GM18502 (cell line): ENCODE measurements around the gene NMNAT2.

Experiments used
- ATAC-seq: cut with Tn5 transposase; IDR thresholded peaks from one replicate; pipeline ENCODE4 v1.9.1; 2021; ENCODE audit warnings: mild to moderate bottlenecking; ENCODE audit not compliant: unreplicated experiment, poor library complexity

Gene NMNAT2

GRCh38 chr1:183368213-183369108 is 49.7 kb downstream of the NMNAT2 start:
- no peak for ATAC-seq

GRCh38 chr1:183366116-183366515 is 52.1 kb downstream of the NMNAT2 start:
- no peak for ATAC-seq

- ATAC-seq: no peak
These were observed 52.5 kb downstream of the NMNAT2 start for GRCh38 chr1:183365676-183366075.

- no peak for ATAC-seq
These were observed 53.1 kb downstream of the NMNAT2 start for GRCh38 chr1:183365093-183365492.

- no peak for ATAC-seq
These were observed 54.2 kb downstream of the NMNAT2 start for GRCh38 chr1:183363972-183364371.

GRCh38 chr1:183361081-183361480 is 57.1 kb downstream of the NMNAT2 start:
- ATAC-seq: no peak

- no peak for ATAC-seq
These were observed 57.7 kb downstream of the NMNAT2 start for GRCh38 chr1:183360473-183360872.

GRCh38 chr1:183356534-183357182 is 61.5 kb downstream of the NMNAT2 start:
- no peak for ATAC-seq

- ATAC-seq: no peak
These were observed 62.4 kb downstream of the NMNAT2 start for GRCh38 chr1:183355797-183356196.

GRCh38 chr1:183355181-183355580 is 63.0 kb downstream of the NMNAT2 start:
- no peak for ATAC-seq

GRCh38 chr1:183353597-183353996 is 64.6 kb downstream of the NMNAT2 start:
- no peak for ATAC-seq

- ATAC-seq: no peak
These were observed 68.9 kb downstream of the NMNAT2 start for GRCh38 chr1:183349201-183349711.

- no peak for ATAC-seq
These were observed 71.9 kb downstream of the NMNAT2 start for GRCh38 chr1:183346276-183346732.

- no peak for ATAC-seq
These were observed 78.5 kb downstream of the NMNAT2 start for GRCh38 chr1:183339556-183340167.

- no peak for ATAC-seq
These were observed 87.0 kb downstream of the NMNAT2 start for GRCh38 chr1:183331091-183331742.

GRCh38 chr1:183330335-183330734 is 87.8 kb downstream of the NMNAT2 start:
- no peak for ATAC-seq

GRCh38 chr1:183328371-183328770 is 89.8 kb downstream of the NMNAT2 start:
- ATAC-seq: no peak

GRCh38 chr1:183327434-183328290 is 90.5 kb downstream of the NMNAT2 start:
- ATAC-seq: no peak

- no peak for ATAC-seq
These were observed 94.1 kb downstream of the NMNAT2 start for GRCh38 chr1:183323849-183324683.
